GM18858 (cell line): ENCODE measurements around the gene PDE1A.

Source experiments
- ATAC-seq: cut with Tn5 transposase; IDR thresholded peaks from one replicate; pipeline ENCODE4 v1.9.1; 2021; ENCODE audit not compliant: unreplicated experiment

PDE1A gene

GRCh38 chr2:182144041-182144775, 282.6 kb downstream of the PDE1A start:
- no peak for ATAC-seq

GRCh38 chr2:182142062-182142461, 284.8 kb downstream of the PDE1A start:
- ATAC-seq = no peak

DNA sequence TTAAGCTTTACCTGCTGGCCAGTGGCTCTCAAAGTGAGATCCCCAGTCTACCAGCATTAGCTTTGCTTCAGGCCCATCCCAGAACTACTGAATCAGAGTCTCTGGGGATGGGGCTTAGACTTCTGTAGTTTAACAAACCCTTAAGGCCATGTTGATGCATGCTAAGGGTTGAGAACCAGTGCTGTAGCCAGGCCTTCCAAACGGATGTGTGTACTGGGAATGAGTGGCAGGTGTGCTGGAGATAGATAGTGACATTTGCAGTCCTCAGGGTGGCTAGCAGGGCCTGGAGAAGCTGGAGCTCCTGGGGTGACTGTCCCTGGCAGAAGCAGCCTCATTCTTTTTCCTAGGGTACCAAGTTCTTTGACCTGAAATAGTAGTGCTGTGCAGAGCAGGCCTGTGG, 292.6 kb downstream of the PDE1A start:
- ATAC-seq = no peak

- ATAC-seq = no peak
Observed at GRCh38 chr2:182133195-182133891, 293.5 kb downstream of the PDE1A start.

DNA sequence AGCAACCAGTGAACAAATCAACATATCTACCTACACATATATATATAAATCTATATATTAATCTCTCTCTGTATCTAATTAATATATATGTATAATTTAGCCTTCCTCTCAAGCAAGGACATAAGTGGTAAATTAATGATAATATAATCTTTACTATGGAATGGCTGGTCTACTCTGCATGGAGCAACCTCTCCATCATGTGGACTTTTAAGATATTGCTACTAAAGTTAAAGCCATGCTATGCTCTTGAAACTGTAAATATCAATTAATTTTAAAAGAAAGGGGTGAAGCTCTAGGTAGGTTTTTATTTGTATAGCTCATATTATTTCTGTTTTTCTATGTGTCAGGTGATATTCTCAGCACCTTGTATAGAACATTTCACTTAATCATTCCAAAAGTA, 294.2 kb downstream of the PDE1A start:
- ATAC-seq = no peak

GRCh38 chr2:182128821-182129707, 297.8 kb downstream of the PDE1A start:
- ATAC-seq = no peak

- no peak for ATAC-seq
Observed at GRCh38 chr2:182117196-182117595, 309.6 kb downstream of the PDE1A start.

DNA sequence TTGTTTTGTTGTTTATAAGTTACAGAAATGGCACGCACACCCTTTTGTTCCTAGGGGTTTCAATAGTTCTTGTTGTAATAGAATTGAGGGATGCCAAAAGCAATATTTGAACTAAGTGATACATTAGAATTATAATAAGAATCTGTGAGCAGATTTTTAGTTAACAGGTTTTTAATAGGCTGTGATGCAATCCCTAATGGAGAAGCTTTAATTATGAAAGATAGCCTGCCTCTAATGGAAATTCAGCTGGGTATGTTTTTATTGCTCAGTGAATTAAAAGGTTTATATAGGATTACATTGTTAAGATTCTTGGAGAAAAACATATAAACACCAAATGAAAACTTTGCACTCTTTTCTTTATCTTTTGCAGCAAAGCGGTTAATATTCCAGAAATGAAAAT, 310.1 kb downstream of the PDE1A start:
- ATAC-seq = no peak

DNA sequence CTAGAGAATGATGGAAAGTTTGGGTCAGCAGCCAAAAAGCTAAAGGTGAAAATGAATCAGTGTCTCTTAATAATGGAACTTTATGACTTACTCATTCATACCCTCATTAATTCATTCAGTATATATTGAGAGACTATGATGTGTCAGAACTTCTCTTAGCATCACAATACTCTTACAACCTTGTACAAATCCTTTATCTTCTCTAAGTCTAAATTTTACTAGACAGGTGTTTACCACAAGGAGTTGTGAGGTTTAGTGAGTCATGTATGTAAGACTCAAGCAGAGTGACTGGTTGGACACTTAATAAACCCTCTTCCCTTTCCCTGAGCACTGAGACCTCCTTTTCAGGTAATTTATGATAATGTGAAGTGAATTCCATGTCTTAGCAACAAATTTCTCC, 311.6 kb downstream of the PDE1A start:
- no peak for ATAC-seq

GRCh38 chr2:182113334-182113733, 313.5 kb downstream of the PDE1A start:
- no peak for ATAC-seq

- no peak for ATAC-seq
Observed at GRCh38 chr2:182110347-182110746, 316.5 kb downstream of the PDE1A start.

DNA sequence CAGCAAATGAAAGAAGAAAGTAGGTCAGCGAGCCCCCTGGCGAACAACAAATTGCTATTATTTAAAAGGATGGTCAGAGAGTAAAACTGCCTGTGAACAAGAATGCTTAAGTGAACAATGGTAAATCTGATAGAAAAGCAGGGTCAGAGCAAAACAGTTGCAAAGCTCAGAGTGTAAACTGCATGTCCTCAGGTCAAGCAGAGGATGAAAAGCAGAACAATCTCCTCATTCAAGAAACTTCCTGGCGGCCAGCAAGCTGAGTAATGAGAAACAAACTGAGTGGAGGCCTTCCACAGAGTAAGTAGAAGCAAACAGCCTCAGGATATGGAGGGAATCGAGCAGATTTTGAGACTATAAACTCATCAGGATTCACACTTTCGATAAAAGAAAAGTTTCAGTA, 323.3 kb downstream of the PDE1A start:
- no peak for ATAC-seq

- ATAC-seq = no peak
Observed at GRCh38 chr2:182101263-182101662, 325.6 kb downstream of the PDE1A start.

- no peak for ATAC-seq
Observed at GRCh38 chr2:182098648-182099047, 328.2 kb downstream of the PDE1A start.

GRCh38 chr2:182097571-182098164, 329.2 kb downstream of the PDE1A start:
- no peak for ATAC-seq

GRCh38 chr2:182090486-182090885, 336.4 kb downstream of the PDE1A start:
- no peak for ATAC-seq
